CD4-positive, alpha-beta T cell (primary cell): ENCODE results near the gene VPS13D. TPM values are rescaled to one million over a fixed set of nuclear protein-coding genes. Genes with fewer than 3 reads are reported as not detected.

Source experiments
- ATAC-seq: fragments of 200-7000 bp; cut with Tn5 transposase; one replicate; pipeline ENCODE4 v1.10.0; 2022; ENCODE audit warnings: mild to moderate bottlenecking; ENCODE audit not compliant: poor library complexity
- CTCF ChIA-PET: fragments of 350-600 bp; sonication (Branson Sonifier 250); formaldehyde crosslinking; loops from one replicate; lab custom pipeline; 2021; ENCODE audit warnings: antibody characterized with exemption, inconsistent platforms; lab: Charles Lee
- POLR2A ChIA-PET: fragments of 350-600 bp; sonication (Branson Sonifier 250); formaldehyde crosslinking; loops from one replicate; lab custom pipeline; 2021; ENCODE audit warnings: antibody characterized with exemption, inconsistent platforms; lab: Charles Lee
- DNase-seq, 14 experiments: peaks; one replicate each; pipeline ENCODE4 v3.0.0-alpha.2; 2013 to 2020; ENCODE audit warnings: mixed read lengths in 2 of 14
- H3K27ac ChIP-seq, 2 donors: one replicate each; pipeline versions ENCODE4 v1.5.1 to v1.7.0; 2013; ENCODE audit warnings: low read length in 2 of 2, low read depth in 1 of 2, mild to moderate bottlenecking in 1 of 2
- H3K27me3 ChIP-seq, 2 experiments: 1 replicate in 1 of 2; 2 replicates in 1 of 2; pipeline versions ENCODE4 v1.6.1 to v1.7.0; 2013; ENCODE audit warnings: low read length in 2 of 2, control low read depth in 1 of 2, mild to moderate bottlenecking in 1 of 2, moderate library complexity in 1 of 2; ENCODE audit not compliant: insufficient read depth in 2 of 2, control insufficient read depth in 1 of 2
- H3K36me3 ChIP-seq: one replicate; pipeline ENCODE4 v1.6.1; 2013; ENCODE audit warnings: low read length, control low read depth; ENCODE audit not compliant: insufficient read depth
- H3K4me1 ChIP-seq: one replicate; pipeline ENCODE4 v1.6.1; 2013; ENCODE audit warnings: low read length, control low read depth; ENCODE audit not compliant: insufficient read depth
- H3K4me3 ChIP-seq: one replicate; pipeline ENCODE4 v1.5.1; 2013; ENCODE audit warnings: mild to moderate bottlenecking, low read length, moderate library complexity
- H3K9me3 ChIP-seq, 2 experiments: 1 replicate in 1 of 2; 2 replicates in 1 of 2; pipeline versions ENCODE4 v1.6.1 to v1.7.0; 2013; ENCODE audit warnings: low read length in 2 of 2, mild to moderate bottlenecking in 2 of 2, control low read depth in 1 of 2, moderate library complexity in 1 of 2; ENCODE audit not compliant: control insufficient read depth in 1 of 2, insufficient read depth in 1 of 2
- H3K27ac Mint-ChIP-seq: one replicate; pipeline ENCODE4 v1.8.0; 2020; ENCODE audit warnings: mixed read lengths
- H3K27me3 Mint-ChIP-seq: one replicate; pipeline ENCODE4 v1.8.0; 2021; ENCODE audit warnings: mixed read lengths
- H3K36me3 Mint-ChIP-seq: one replicate; pipeline ENCODE4 v1.8.0; 2021; ENCODE audit warnings: low read depth, mixed read lengths
- H3K4me1 Mint-ChIP-seq: one replicate; pipeline ENCODE4 v1.8.0; 2021; ENCODE audit warnings: low read depth, mixed read lengths
- H3K4me3 Mint-ChIP-seq: one replicate; pipeline ENCODE4 v1.8.0; 2020; ENCODE audit warnings: mild to moderate bottlenecking, mixed read lengths
- H3K9me3 Mint-ChIP-seq: one replicate; pipeline ENCODE4 v1.8.0; 2020; ENCODE audit warnings: mixed read lengths
- intact Hi-C, 2 experiments: fragments of 100-400 bp; cut with DNase I in 1 of 2; cut with micrococcal nuclease in 1 of 2; formaldehyde crosslinking; loops; one replicate each; pipeline versions ENCODE4 v1.15.1 to v1.9.0; 2023 to 2025; cut with DNase I, micrococcal nuclease
- microRNA-seq: library from miRNA; unstranded; fragments of <30 nt; microRNA quantifications from one replicate; pipeline ENCODE4 v1.2.0, GENCODE V29; 2021; ENCODE audit warnings: borderline microRNAs expressed, borderline replicate concordance
- total RNA-seq, 174 experiments: library from RNA in 2 of 174; stranded (reverse) in 2 of 174; gene quantifications; one replicate each; pipeline ENCODE4 v1.2.3 and lab custom pipeline; 2021 to 2026
- TF ChIP-seq, protein P1 (sequence below): fragments of 200-600 bp; IDR thresholded peaks from one replicate; pipeline ENCODE4 v1.8.0; 2022; ENCODE audit warnings: antibody characterized with exemption, mild to moderate bottlenecking

VPS13D gene
- total RNA-seq, 2 experiments from 2014 or later, result 63.0 to 67.3 TPM

DNA sequence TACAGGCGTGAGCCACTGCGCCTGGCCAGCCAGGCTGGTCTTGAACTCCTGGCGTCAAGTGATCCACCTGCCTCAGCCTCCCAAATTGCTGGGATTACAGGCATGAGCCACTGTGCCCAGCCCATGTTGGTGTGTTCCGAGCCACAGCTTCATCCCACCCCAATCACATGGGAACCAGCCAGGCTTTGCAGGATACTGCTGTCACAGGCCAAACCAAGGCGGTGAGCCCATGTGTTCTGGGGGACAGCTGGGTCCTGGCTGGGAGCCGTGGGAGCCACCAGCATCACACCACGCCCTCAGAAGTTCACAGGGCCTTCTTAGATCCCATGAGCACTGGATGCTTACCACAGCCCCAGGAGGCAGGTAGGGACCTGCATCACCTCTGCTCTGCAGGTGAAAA is 331.3 kb downstream of the VPS13D start:
- Histone ChIP-seq H3K4me3 (no peak overlapping the region), H3K27me3 (no peaks in the 10 kb centered on the region), H3K4me1 (no peaks in the 10 kb centered on the region), H3K36me3 (no peaks in the 10 kb centered on the region), H3K9me3 (peaks cover 27 to 33% of the 10 kb centered on the region in 2 experiments), H3K27ac (no peak overlapping the region)
- Mint-ChIP-seq H3K4me3 (no peak overlapping the region), H3K9me3 (peaks cover 6% of the 10 kb centered on the region), H3K36me3 (peaks cover 15% of the 10 kb centered on the region), H3K4me1 (no peaks in the 10 kb centered on the region), H3K27me3 (no peaks in the 10 kb centered on the region), H3K27ac (no peak overlapping the region)
- CTCF ChIA-PET, result no interaction called here
- ATAC-seq (no peak), DNase-seq (no peak)
- intact Hi-C loops, result no loop called here
- TF ChIP-seq, protein P1, sequence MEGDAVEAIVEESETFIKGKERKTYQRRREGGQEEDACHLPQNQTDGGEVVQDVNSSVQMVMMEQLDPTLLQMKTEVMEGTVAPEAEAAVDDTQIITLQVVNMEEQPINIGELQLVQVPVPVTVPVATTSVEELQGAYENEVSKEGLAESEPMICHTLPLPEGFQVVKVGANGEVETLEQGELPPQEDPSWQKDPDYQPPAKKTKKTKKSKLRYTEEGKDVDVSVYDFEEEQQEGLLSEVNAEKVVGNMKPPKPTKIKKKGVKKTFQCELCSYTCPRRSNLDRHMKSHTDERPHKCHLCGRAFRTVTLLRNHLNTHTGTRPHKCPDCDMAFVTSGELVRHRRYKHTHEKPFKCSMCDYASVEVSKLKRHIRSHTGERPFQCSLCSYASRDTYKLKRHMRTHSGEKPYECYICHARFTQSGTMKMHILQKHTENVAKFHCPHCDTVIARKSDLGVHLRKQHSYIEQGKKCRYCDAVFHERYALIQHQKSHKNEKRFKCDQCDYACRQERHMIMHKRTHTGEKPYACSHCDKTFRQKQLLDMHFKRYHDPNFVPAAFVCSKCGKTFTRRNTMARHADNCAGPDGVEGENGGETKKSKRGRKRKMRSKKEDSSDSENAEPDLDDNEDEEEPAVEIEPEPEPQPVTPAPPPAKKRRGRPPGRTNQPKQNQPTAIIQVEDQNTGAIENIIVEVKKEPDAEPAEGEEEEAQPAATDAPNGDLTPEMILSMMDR, result no peak
- POLR2A ChIA-PET, result no interaction called here

Small RNAs within 50 kb of the gene (microRNA-seq; reads per million reads assigned to microRNA genes)
- gene MIR4632, result 3.3 reads per million, percentile 17 among the genes with 10 or more reads in this experiment

Other genes with a start within 250 kb of the VPS13D start
- 10 to 100 TPM; 33.0 to 38.1 TPM for gene MFN2, start 249.6 kb upstream of the VPS13D start, total RNA-seq
- gene MIIP, start 210.5 kb upstream of the VPS13D start, total RNA-seq, result 10 to 100 TPM; 21.8 to 23.1 TPM
- gene TNFRSF8, start 166.7 kb upstream of the VPS13D start, total RNA-seq, result under 1 TPM in 1 of 2 experiments, not detected in 1; 0.14 TPM
- 10 to 100 TPM; 61.9 to 62.6 TPM for gene TNFRSF1B, start 63.0 kb upstream of the VPS13D start, total RNA-seq